Measurements from ENCODE around the gene REEP1. TPM values are rescaled to one million over a fixed set of nuclear protein-coding genes. Genes with fewer than 3 reads are reported as not detected.

The REEP1 gene
- total RNA-seq, 1 donor = 0.36 TPM

- peaks cover 95% of the 10 kb centered on the region for H3K79me2 ChIP-seq (ENCODE audit: insufficient read depth, low read length)
- H3K27ac ChIP-seq (ENCODE audit: low read depth, low read length) = no peak overlapping the region
- H3K9me3 ChIP-seq (ENCODE audit: low read depth, low read length) = no peaks in the 10 kb centered on the region
- no peak for TF ChIP-seq CTCF (IDR thresholded peaks at IDR 0.05; ENCODE audit: extremely low read depth, low read depth, low read length)
- DNase-seq (ENCODE audit: insufficient read length, low spot score, missing footprints) = no peak
- H3K4me3 ChIP-seq (ENCODE audit: insufficient read depth, low read length) = no peak overlapping the region
- H3K27me3 ChIP-seq (ENCODE audit: insufficient read depth, low read length) = no peaks in the 10 kb centered on the region
- peaks cover 65% of the 10 kb centered on the region for H4K20me1 ChIP-seq (ENCODE audit: insufficient read depth, low read length)
- H3K4me2 ChIP-seq (ENCODE audit: insufficient read depth, low read length) = no peak overlapping the region
- no peak overlapping the region for H2AFZ ChIP-seq (ENCODE audit: low read length)
- H3K36me3 ChIP-seq (ENCODE audit: insufficient read depth, low read length) = peaks cover 6% of the 10 kb centered on the region
- peaks cover 21% of the 10 kb centered on the region for H3K4me1 ChIP-seq (ENCODE audit: insufficient read depth, low read length)
Measured at GRCh38 chr2:86189782-86190416, 147.5 kb downstream of the REEP1 start.

DNA sequence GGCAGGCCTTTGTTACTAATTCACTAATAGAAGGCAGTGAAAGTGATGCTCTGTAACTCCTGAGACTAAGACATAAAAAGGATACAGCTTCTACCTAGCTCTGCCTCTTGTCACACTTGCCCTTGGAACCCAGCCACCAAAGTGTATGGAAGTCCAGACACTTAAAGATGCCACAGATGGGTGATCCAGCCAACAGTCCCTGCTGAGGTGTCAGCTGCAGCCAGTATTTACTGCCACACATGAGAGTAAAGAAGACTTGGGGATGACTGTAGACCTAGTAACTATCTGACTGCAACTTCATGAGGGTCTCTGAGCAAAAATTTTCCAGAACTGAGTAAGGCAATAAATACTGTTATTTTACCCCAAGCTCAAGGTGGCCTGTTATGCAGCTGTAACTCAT lies 151.0 kb downstream of the REEP1 start:
- Histone ChIP-seq H3K79me2 (ENCODE audit: insufficient read depth, low read length) (peaks cover 98% of the 10 kb centered on the region), H3K27ac (ENCODE audit: low read depth, low read length) (no peak overlapping the region), H3K27me3 (ENCODE audit: insufficient read depth, low read length) (no peaks in the 10 kb centered on the region), H3K9me3 (ENCODE audit: low read depth, low read length) (no peaks in the 10 kb centered on the region), H3K4me1 (ENCODE audit: insufficient read depth, low read length) (peaks cover 5% of the 10 kb centered on the region), H3K4me2 (ENCODE audit: insufficient read depth, low read length) (no peak overlapping the region), H2AFZ (ENCODE audit: low read length) (no peak overlapping the region), H3K36me3 (ENCODE audit: insufficient read depth, low read length) (peaks cover 6% of the 10 kb centered on the region), H4K20me1 (ENCODE audit: insufficient read depth, low read length) (peaks cover 37% of the 10 kb centered on the region), H3K4me3 (ENCODE audit: insufficient read depth, low read length) (no peak overlapping the region)
- DNase-seq (ENCODE audit: insufficient read length, low spot score, missing footprints) = peak; percentile 22
- TF ChIP-seq CTCF (IDR thresholded peaks at IDR 0.05; ENCODE audit: extremely low read depth, low read depth, low read length) = no peak

- Histone ChIP-seq H3K79me2 (ENCODE audit: insufficient read depth, low read length) (peaks cover 96% of the 10 kb centered on the region), H3K4me1 (ENCODE audit: insufficient read depth, low read length) (peaks cover 5% of the 10 kb centered on the region), H3K36me3 (ENCODE audit: insufficient read depth, low read length) (peaks cover 10% of the 10 kb centered on the region), H3K27me3 (ENCODE audit: insufficient read depth, low read length) (no peaks in the 10 kb centered on the region), H3K9me3 (ENCODE audit: low read depth, low read length) (no peaks in the 10 kb centered on the region), H3K4me3 (ENCODE audit: insufficient read depth, low read length) (no peak overlapping the region), H3K4me2 (ENCODE audit: insufficient read depth, low read length) (no peak overlapping the region), H2AFZ (ENCODE audit: low read length) (no peak overlapping the region), H4K20me1 (ENCODE audit: insufficient read depth, low read length) (peaks cover 35% of the 10 kb centered on the region), H3K27ac (ENCODE audit: low read depth, low read length) (no peak overlapping the region)
- TF ChIP-seq CTCF (IDR thresholded peaks at IDR 0.05; ENCODE audit: extremely low read depth, low read depth, low read length) = no peak
- no peak for DNase-seq (ENCODE audit: insufficient read length, low spot score, missing footprints)
Measured at GRCh38 chr2:86185517-86186212, 151.8 kb downstream of the REEP1 start.

- no peak overlapping the region for H2AFZ ChIP-seq (ENCODE audit: low read length)
- H3K4me1 ChIP-seq (ENCODE audit: insufficient read depth, low read length) = peaks cover 4% of the 10 kb centered on the region
- H4K20me1 ChIP-seq (ENCODE audit: insufficient read depth, low read length) = peaks cover 9% of the 10 kb centered on the region
- peaks cover 29% of the 10 kb centered on the region for H3K36me3 ChIP-seq (ENCODE audit: insufficient read depth, low read length)
- peak; percentile 63 for DNase-seq (ENCODE audit: insufficient read length, low spot score, missing footprints)
- no peak for TF ChIP-seq CTCF (IDR thresholded peaks at IDR 0.05; ENCODE audit: extremely low read depth, low read depth, low read length)
- H3K9me3 ChIP-seq (ENCODE audit: low read depth, low read length) = no peaks in the 10 kb centered on the region
- no peak overlapping the region for H3K4me3 ChIP-seq (ENCODE audit: insufficient read depth, low read length)
- no peak overlapping the region for H3K27ac ChIP-seq (ENCODE audit: low read depth, low read length)
- no peak overlapping the region for H3K4me2 ChIP-seq (ENCODE audit: insufficient read depth, low read length)
- H3K79me2 ChIP-seq (ENCODE audit: insufficient read depth, low read length) = peaks cover 41% of the 10 kb centered on the region
- no peaks in the 10 kb centered on the region for H3K27me3 ChIP-seq (ENCODE audit: insufficient read depth, low read length)
Measured at GRCh38 chr2:86176597-86176996, 160.8 kb downstream of the REEP1 start.

All from osteoblast (primary cell).